Fibroblast of skin of left quadriceps (primary cell): ENCODE measurements around the gene DOCK4.

ENCODE experiments used
- DNase-seq, 2 experiments: peaks; one replicate each; pipeline ENCODE4 v3.0.0-alpha.2; 2013; ENCODE audit warnings: low read depth in 2 of 2

The DOCK4 gene

DNA sequence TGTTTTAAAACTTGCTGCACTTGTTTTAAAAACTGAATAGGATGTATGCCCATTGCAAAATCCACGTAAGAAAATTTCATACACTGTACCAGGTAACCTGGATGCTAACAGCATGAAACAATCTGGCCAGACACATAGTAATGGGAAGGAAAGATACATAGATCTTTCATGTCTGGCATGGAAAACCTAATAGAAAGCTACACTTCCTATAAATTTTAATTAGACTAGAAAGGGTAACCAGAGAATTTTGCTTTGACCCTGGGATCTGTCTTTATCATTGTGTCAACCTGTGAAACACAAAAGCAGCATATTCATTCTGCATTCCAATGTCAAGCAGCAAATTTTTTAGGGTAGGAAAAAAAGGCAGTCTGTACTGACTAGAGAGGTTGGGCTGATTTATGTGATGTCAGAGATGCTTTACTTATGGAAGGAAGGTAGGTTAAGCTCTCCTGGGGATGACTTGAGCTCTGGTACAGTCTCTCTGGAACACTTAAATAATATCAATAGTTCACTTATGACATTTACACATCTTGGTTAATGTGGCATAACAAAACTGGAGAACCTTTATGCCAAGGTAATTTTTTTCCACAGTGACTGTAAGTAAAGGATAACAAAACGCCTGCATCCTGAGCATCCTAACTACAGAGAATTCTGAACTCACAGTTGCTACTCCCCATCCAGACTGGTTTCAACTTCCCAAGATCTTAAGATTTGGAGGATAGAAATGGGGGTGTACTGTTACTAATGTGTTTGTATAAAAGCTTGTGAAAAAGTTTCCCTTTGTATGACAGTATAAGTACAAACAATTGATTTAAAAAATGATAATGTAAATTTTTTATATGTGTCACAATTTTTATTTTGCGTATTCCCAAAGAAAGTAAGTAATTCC is 44.7 kb downstream of the DOCK4 start:
- no peak for DNase-seq

DNA sequence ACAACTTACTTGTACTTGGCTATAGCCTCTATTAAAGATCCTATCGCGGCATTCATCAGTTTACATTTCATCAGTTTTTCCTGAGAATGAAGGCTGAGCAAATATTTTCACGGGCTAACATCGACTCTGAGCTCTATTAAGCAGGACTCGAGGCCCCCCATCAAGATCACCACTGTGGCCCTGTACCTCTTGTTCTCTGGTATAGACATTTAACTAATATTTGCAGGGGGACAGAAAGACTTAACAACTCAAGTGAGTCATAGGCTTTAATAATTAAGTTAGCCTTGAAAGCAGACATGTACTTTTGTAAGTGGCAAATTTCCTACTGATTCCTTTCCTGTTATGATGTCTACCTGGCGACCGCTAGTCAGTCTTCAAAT is 45.4 kb downstream of the DOCK4 start:
- DNase-seq, result no peak

DNA sequence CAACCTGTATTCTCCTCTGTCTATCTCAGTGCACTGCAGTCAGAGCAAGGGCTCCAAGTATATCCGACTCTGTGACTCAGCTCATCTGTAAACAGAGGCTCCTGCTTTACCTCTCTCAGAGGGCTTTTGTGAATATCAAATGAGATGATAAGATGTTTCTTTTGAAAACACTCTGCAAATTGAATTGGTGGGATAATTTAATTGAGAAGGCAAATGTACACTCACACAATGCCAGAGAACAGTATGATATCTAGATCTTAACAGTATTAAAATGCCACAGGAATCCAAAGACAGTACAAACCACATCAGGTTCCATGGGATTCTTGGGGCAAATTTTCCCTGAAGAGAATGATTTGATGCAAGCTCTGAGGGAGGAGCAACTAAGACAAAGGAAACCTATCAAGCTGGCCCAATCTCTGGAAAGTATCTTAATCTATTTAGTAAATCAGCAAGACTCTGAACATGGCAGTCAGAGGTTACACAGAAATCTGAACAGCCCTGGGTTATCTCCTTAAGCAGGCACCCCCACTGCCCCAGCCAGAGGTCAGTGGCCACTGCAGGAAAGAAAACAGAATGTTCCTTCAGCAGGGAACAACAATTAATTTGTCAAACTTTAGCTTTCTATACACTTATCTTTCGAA is 45.9 kb downstream of the DOCK4 start:
- no peak for DNase-seq

DNA sequence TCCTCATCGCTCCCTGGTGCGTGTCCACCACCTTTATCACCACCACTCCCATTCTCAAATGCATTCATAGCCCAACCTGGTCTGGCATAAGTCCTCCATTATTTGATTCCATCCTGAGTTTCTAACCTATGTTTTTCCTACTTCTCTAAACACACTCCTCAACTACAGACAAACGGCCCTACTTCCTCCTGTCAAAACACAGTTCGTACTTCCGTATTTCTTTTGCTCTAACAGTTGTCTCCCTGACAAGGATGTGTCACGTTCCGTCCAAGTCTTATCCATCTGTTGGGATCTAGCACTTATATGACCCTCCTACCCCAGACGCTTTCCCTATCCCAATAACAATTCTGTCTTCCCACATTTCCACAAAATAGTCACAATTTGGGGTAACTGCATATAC is 46.8 kb downstream of the DOCK4 start:
- no peak for DNase-seq

DNA sequence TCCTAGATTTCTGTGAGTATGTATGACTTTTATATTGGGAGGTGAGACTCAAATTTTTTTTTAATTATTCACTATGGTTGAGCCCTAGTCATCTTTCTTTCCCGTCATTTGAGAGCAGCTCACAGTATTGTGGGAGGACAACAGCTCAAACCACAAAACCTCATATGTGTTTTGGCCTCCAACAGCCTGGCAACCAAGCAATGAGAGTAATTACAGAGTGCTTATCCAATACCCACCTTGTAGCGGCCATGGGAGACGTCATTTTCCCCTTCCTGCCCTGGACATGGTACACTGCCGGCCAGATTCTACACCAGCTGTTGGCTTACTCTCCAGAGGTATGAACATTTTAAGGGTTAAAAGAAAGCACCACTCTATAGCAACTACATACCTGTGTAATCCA is 49.1 kb downstream of the DOCK4 start:
- DNase-seq, result peak; percentile 53 to 62

DNA sequence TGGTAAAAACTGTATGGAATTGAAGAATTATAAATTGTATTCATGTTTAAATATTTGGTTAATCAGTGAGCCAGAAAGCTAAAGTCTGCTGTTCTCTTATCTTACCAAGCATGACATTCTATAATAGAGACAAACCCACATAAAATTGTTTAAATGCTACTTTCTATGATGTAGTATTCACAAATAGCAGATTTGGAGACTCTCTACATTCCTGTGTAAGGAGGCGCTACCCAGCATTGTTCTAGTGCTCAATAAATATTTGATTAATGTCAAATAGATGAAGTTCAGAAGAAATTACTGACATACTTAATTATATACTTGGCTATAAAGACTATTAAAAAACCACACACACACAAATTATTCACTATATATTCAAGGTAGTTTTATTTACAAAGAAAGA is 49.8 kb downstream of the DOCK4 start:
- DNase-seq, result no peak

DNA sequence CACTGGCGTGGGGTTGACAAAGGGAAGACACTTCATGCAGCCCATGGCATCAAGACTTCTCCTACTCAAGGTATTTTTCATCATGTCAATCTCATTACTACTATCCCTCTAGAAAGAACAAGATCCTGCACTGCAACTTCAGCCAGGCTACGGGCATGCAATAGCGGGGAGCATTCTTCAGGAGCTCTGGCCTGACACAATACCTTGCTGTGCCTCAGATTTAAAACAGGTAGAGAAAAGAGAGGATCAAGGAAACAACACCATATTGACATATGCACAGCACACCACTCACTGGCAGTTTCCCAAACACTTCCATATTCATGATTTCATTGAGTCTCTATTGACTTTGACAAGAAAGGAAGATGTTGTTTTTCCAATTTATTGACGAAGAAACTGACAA is 51.5 kb downstream of the DOCK4 start:
- DNase-seq, result no peak

DNA sequence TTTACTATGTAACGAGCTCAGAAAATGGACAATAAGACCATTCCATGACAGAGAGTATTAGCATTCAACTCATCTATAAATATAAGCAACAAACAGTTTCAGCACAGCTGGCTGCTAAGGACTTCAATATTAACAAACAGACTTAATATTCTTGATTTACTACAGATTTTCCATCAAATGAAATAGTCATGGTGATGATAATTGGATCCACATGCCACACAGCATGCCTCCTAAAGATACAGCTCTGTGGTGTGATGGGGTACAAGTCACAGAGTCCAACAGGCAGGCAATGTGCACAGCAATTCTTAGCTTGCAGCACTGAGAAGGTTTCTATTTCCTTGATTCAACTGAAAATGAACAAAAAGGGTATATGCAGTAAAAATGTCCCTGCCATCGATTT is 54.0 kb downstream of the DOCK4 start:
- DNase-seq, result peak; percentile 36 to 42

DNA sequence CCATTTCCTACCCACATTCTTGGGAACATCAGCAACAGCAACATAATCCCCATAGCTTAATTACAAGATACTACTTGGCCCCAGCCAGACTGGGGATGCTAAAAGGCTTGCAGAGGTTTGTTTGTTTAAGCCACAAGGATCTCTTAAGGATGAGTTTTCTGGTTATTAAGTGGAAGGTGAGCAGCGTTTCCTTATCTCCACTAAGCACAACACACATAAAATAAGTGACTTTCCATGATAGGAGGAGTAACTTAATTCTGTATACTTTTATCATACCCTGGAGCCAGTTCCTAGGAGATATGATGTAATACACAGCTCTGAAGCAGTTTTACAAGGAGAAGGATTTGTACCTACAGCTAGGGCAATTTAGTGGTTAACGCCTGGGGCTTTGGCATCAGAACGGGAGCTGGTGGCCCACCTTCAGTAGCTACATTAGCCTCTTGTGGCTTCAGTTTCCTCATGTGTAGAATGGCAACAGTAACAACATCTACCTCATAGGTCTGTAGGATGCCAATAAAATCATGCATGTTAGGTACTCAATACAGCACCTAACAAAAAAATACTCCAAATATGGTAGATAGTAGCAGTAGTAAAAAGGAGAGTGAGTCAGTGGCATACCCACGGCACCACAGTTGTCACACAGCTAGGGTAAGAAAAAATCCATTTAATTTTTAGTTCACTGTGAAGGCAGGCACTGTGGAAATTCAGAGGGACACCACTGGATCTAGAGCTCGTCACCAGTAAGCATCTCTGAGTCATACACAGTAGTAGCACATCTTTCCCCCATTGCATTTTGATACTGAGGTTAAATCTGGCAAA is 55.2 kb downstream of the DOCK4 start:
- DNase-seq, result no peak

DNA sequence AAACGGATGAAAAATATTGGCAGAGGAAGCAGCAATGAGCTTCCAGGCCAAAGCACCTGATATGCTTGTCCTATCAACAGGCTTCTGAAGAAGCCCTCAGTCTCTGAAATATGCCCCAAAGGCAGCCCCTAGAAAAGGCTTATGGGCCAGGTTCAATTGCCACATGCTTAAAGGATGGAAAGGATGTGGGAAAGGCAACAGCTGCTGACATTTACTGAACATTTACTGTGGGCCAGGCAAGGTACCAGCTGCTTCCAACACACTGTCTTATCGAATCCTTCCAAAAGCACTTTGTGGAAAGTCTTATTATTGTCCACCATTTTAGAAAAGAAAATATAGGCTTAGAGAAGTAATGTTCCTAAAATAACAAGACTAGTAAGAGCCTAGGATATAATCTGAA is 56.5 kb downstream of the DOCK4 start:
- no peak for DNase-seq

DNA sequence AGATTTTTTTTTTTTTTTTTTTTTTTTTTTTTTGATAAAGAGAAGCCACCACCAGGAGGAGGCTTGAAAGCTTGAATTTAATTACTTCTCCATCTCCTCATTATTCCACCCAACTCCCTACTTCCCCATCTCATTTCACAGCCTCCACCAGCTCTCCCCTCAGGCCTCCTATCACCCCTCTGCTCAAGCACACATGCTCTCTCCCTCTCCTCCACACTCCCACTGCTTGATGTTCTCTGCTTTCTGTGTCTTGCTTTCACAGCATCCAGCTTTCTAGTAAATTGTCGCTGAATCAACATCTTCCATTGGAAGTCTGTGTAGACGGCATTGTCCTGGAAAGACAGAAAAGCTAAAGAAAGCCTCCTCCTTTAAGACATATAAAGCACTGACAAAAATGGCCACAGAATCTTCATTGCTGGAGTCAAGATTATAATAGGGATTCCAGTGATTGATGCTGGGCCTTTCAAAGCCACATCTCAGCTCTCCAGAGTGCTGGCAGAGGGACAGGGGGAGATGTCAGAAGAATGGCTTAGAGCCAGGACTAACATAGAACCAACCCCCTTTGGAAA is 58.3 kb downstream of the DOCK4 start:
- no peak for DNase-seq

DNA sequence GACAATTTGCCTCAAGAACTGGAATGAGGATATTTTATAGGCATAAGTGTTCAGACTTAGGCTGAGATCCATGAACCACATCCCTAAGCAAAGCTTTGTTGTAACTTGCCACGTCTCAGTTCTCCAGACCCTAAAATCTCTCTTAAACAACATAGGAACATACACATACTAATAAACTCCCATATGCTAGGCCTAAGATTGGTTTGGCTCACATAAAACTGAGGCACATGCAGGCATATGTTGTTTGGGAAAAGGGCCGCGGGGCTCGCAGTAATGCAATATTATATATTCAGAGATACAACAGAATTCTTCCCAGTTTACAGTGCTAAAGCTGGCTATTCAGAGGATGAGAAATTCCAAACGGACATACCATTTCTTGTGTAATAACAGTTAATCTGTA is 61.0 kb downstream of the DOCK4 start:
- no peak for DNase-seq

DNA sequence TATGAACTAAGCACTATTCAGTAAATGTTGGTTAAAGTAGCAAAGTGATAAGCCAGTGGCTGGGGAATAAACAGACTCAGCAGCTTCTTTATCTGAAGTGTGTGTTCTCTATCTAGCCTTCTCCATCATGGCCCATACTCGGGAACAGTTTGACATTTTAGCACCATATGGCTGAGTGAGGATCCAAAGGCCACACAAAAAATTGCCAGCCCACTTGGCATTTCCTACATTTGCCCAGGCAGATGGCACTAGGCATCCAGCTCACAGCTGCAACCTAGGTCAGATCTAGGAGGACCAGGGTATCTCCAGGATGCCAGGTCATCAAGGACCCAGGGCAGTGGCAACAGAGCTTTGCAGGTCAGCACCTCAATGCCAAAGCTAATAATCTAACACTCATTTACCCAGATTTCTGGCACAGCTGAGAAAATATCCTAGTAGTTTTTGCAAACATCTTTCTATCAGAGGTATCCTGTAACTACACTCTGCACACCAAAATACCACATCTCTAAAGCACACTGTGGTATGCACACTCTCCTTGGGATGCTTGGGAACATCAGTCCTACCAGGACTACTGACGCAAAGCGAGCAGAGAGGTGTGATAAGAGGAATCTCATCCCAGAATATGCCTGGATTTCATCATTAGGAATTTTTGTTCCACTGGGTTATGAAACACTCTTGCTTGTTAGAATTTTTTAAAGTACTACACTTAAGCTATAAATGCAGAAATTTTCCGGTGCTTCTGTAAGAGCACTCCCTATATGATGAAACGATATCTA is 61.7 kb downstream of the DOCK4 start:
- DNase-seq, result no peak

DNA sequence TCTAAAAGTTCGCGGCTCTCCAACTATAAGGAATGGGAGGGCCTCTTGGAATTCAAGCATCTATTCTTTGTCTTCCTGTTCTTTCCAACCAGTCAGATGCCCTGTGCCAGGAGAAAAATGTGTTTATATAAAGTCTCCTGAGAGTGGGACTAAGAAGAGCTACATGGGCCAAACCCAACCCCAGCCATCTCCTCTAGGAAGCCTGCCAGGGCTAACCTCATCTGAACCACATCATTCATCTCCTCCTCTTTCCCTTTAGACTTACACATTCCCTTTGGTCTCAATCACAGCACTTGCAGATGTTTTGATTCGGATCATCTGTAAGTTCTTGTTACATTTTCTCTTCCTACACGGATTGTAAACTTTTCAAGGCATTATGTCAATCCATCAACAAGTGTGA is 62.6 kb downstream of the DOCK4 start:
- peak; percentile 90 to 92 for DNase-seq

DNA sequence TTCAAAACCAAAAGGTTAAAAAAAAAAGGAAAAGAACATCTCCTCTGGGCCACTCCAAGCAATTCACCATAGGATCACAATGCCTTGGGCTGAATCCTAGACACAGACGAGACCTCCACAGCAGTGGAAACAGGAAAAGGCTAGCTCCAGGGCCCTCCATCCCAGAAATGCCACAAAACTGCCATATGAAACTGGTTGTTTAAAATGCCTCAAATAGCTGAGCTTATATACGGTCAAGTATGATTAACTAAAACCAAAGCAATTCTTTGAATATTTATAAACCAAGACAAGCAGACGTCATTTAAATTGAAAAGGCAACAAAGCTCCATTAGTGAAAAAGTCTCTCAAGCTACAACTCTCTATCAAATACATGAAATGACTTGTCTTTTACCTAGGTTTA is 63.1 kb downstream of the DOCK4 start:
- DNase-seq, result peak; percentile 69 to 70

DNA sequence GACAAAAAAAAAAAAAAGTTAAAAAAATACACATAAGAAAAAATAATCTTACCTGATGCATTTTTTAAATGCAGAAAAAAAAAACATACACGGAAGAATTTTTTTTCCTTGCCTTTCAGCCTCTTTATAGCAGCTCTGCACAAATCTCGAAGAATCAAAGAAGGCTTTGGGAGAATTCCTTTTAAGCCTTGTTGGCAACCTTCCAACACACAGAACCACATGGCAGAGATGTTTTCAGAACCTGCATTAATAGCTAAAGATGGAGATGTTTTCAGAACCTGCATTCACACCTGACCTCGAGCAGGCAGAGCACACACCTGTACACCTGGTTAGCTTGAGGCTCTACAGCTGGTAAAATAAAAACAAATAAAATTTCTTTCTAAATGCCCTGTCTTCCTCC is 65.6 kb downstream of the DOCK4 start:
- no peak for DNase-seq

DNA sequence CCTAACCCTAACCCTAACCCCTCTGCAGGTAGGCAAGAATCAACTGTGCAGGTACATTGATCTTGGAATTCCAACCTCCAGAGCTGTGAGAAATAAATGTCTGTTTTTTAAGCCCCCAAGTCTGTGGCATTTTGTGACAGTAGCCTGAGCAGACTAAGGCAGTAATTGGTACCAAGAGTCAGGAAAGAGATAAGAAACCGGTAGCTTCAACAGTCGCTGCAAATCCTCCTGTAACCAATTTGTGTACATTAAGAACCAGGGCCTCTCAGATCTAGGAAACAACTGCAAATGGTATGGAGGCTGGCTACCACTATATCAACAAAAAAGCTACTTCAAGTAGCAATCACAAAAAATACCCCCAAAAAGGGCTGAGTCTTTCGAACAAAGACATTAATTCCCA is 67.3 kb downstream of the DOCK4 start:
- no peak for DNase-seq

DNA sequence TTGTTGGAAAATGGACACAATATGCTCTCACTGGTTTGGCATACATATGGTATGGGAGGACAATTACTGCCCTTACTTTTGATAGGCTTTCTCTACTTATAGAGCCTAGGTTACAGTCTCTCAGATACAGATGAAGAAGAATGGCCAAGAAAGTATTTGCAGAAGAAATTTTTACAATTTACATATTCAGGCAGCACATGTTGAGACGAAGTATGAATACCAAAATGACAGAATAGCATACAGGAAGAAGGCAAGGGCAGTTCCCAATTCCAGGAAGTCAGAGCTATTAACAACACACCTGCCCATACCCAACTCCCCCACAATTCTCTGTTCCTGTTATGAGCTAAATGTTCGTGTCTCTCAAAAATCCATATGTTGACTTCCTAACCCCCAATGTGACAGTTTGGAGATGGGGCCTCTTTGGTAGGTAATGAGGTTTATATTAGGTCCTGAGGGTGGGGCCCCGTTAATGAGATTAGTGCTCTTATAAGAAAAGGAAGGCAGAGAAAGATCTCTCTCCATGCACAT is 67.8 kb downstream of the DOCK4 start:
- no peak for DNase-seq

DNA sequence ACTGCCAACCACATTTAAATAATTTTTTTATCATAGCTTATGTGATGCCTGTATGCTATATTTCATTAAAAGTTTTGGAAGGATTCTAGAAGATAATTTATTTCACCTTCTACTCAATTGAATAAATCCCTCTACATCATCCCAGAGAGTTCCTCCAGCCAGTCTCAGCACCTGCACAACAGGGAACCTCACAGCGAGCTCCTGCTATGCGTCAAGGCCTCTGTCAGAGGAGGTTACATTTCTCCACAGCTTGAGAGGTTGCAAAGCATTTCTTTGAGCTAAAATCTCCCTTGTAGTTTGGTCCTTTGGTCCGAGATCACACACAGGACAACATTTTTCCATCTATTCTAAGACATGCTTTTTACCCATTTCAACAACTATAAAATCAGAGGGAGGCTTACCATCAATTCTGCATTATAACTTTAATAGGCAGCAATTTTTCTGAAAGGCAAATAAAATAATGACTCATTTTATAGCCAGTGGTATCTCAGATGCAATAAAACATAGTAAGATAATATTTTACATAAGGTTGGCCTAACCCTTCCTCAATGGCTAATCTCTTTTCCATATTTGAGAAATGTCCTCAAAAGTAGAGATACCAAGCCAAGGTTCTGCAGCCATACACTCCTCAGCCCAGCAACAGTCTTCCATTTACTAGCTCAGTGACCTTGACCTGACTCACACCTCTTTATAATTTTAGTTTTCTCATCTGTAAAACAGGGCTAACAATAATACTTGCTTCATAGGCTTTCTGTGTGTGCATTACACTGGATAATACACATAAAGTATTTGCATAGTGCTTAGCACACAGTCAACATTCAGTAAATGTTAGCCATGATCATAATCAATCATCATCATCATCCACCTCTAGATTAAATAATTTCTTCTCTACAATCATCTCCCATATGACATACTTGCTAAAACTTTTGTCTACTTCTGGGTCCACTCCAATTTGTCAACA is 68.8 kb downstream of the DOCK4 start:
- no peak for DNase-seq
